ENCODE data around the gene ARID3C. TPM values are rescaled to one million over a fixed set of nuclear protein-coding genes. Genes with fewer than 3 reads are reported as not detected.

Gene ARID3C
- total RNA-seq, 1 experiment from 2014 or later = not detected

- intact Hi-C loops (cut with micrococcal nuclease; ENCODE audit: unreplicated experiment) = loop anchor here (2.0 to 10.0 kb wide), 3 partner anchors 100 to 347 kb away; no protein-coding TSS in a partner anchor
- no peaks in the 10 kb centered on the region for H3K9me3 ChIP-seq (ENCODE audit: insufficient read depth, low read depth)
- H3K9me2 ChIP-seq (ENCODE audit: insufficient read depth) = no peaks in the 10 kb centered on the region
- H3K4me2 ChIP-seq = no peak overlapping the region
- TF ChIP-seq EZH2 (IDR thresholded peaks at IDR 0.05; ENCODE audit: low read depth) = no peak
- no peak for TF ChIP-seq CTCF (conservative IDR thresholded peaks at IDR 0.05)
- ChIA-PET POLR2A (ENCODE audit: unreplicated experiment) (no interaction called here), CTCF (no interaction called here)
- BruUV-seq (replicated peaks) = no TSS peak
- no peaks in the 10 kb centered on the region; the same call in 1 of the 2 replicates for H3K27me3 ChIP-seq (ENCODE audit: insufficient read depth, low read depth)
- no peak overlapping the region for H2AFZ ChIP-seq
- no peaks in the 10 kb centered on the region for H4K20me1 ChIP-seq (ENCODE audit: insufficient read depth)
- no peak for DNase-seq
- no peaks in the 10 kb centered on the region for H3F3A ChIP-seq (ENCODE audit: insufficient read depth, low read depth)
- no peaks in the 10 kb centered on the region for H3K36me3 ChIP-seq (ENCODE audit: low read depth)
- H3K27ac ChIP-seq = no peak overlapping the region
- no peaks in the 10 kb centered on the region for H3K79me2 ChIP-seq (ENCODE audit: low read depth)
- no peaks in the 10 kb centered on the region for H3K4me1 ChIP-seq (replicated peaks; ENCODE audit: insufficient read depth)
- H3K4me3 ChIP-seq = no peak overlapping the region
These were observed 26.8 kb downstream of the ARID3C start for GRCh38 chr9:34601937-34602573.

- CTCF ChIA-PET = no interaction called here
- H3K9me3 ChIP-seq (ENCODE audit: insufficient read depth, low read depth) = no peaks in the 10 kb centered on the region
- H3K4me3 ChIP-seq = no peak overlapping the region
- no TSS peak for BruUV-seq (replicated peaks)
- H3F3A ChIP-seq (ENCODE audit: insufficient read depth, low read depth) = no peaks in the 10 kb centered on the region
- H3K9me2 ChIP-seq (ENCODE audit: insufficient read depth) = no peaks in the 10 kb centered on the region
- no peaks in the 10 kb centered on the region for H3K4me1 ChIP-seq (replicated peaks; ENCODE audit: insufficient read depth)
- H4K20me1 ChIP-seq (ENCODE audit: insufficient read depth) = no peaks in the 10 kb centered on the region
- H3K36me3 ChIP-seq (ENCODE audit: low read depth) = no peaks in the 10 kb centered on the region
- TF ChIP-seq EZH2 (IDR thresholded peaks at IDR 0.05; ENCODE audit: low read depth) = no peak
- TF ChIP-seq CTCF (conservative IDR thresholded peaks at IDR 0.05) = no peak
- no peak overlapping the region for H3K4me2 ChIP-seq
- POLR2A ChIA-PET (ENCODE audit: unreplicated experiment) = no interaction called here
- H3K27me3 ChIP-seq (ENCODE audit: insufficient read depth, low read depth) = no peaks in the 10 kb centered on the region; the same call in 1 of the 2 replicates
- no peak overlapping the region for H2AFZ ChIP-seq
- H3K79me2 ChIP-seq (ENCODE audit: low read depth) = no peaks in the 10 kb centered on the region
- intact Hi-C loops (cut with micrococcal nuclease; ENCODE audit: unreplicated experiment) = loop anchor here (5.0 to 10.0 kb wide), 2 partner anchors 99 to 346 kb away; no protein-coding TSS in a partner anchor
- no peak for DNase-seq
- H3K27ac ChIP-seq = no peak overlapping the region
These were observed 28.0 kb downstream of the ARID3C start for GRCh38 chr9:34600908-34601307.

- Histone ChIP-seq H3K4me3 (no peak overlapping the region), H4K20me1 (ENCODE audit: insufficient read depth) (no peaks in the 10 kb centered on the region), H3F3A (ENCODE audit: insufficient read depth, low read depth) (no peaks in the 10 kb centered on the region), H3K9me3 (ENCODE audit: insufficient read depth, low read depth) (no peaks in the 10 kb centered on the region), H3K79me2 (ENCODE audit: low read depth) (no peaks in the 10 kb centered on the region), H3K4me1 (replicated peaks; ENCODE audit: insufficient read depth) (no peaks in the 10 kb centered on the region), H3K27ac (no peak overlapping the region), H3K9me2 (ENCODE audit: insufficient read depth) (no peaks in the 10 kb centered on the region), H3K4me2 (no peak overlapping the region), H3K27me3 (ENCODE audit: insufficient read depth, low read depth) (peaks cover 4% of the 10 kb centered on the region; the same call in 1 of the 2 replicates), H3K36me3 (ENCODE audit: low read depth) (no peaks in the 10 kb centered on the region), H2AFZ (no peak overlapping the region)
- DNase-seq = no peak
- TF ChIP-seq EZH2 (IDR thresholded peaks at IDR 0.05; ENCODE audit: low read depth) (no peak), CTCF (conservative IDR thresholded peaks at IDR 0.05) (no peak)
- ChIA-PET CTCF (no interaction called here), POLR2A (ENCODE audit: unreplicated experiment) (no interaction called here)
- intact Hi-C loops (cut with micrococcal nuclease; ENCODE audit: unreplicated experiment) = no loop called here
- no TSS peak for BruUV-seq (replicated peaks)
These were observed 29.3 kb downstream of the ARID3C start for GRCh38 chr9:34599546-34599945.
